ENCODE results near the gene TUBG2. TPM values are rescaled to one million over a fixed set of nuclear protein-coding genes. Genes with fewer than 3 reads are reported as not detected.

The TUBG2 gene
- polyA plus RNA-seq, 1 of the 3 experiments (the other 2 are of a cell fraction), result 33.9 TPM

DNA sequence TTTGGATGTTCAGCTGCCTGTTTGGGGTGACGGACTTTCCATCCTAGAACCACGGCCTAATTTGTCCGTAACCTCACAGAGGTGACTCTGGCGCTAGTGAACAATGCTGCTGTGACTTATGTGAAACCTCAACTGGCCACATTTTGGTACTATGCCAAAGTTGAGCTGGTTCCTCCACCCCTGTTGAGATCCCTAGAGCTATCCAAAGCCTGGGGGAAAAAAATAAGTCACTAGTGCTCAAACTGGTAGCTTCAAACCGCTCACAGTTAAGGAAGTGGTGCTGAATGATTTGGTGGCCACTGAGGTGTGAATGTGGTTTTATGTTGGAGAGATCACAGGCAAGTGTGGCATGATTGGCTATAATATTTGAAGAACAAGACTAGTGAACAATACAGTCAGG is 11.3 kb upstream of the TUBG2 start:
- no peaks in the 10 kb centered on the region for H3K27me3 ChIP-seq (ENCODE audit: insufficient read depth)
- no peak overlapping the region for H3K4me2 ChIP-seq
- H2AFZ ChIP-seq (ENCODE audit: low read depth), result no peak overlapping the region
- ChIA-PET CTCF (interaction anchor here (1.0 to 1.6 kb wide), 2 partner anchors 19 to 33 kb away, joined by 3 to 5 read pairs; no protein-coding TSS in a partner anchor), POLR2A (no interaction called here)
- no peaks in the 10 kb centered on the region for H3K4me1 ChIP-seq (ENCODE audit: control insufficient read depth in 1 of 2, insufficient read depth in 2 of 2, low read depth in 1 of 2, low read length in 1 of 2)
- 92% methylated on average over 5 of the region's 5 CpGs for WGBS (ENCODE audit: low lambda C conversion rate)
- no peak overlapping the region for H3K4me3 ChIP-seq (ENCODE audit: low read depth in 2 of 2, low read length in 1 of 2)
- H3K9me2 ChIP-seq, result no peaks in the 10 kb centered on the region
- no peaks in the 10 kb centered on the region for H4K20me1 ChIP-seq (ENCODE audit: insufficient read depth)
- H3F3A ChIP-seq (replicated peaks; ENCODE audit: insufficient read depth), result peaks cover 2% of the 10 kb centered on the region
- no peak overlapping the region for H3K27ac ChIP-seq (ENCODE audit: low read depth in 2 of 2, low read length in 1 of 2)
- DNase-seq, result no peak
- H3K36me3 ChIP-seq (replicated peaks in 1 of 2; ENCODE audit: control insufficient read depth in 1 of 2, insufficient read depth in 2 of 2, low read length in 1 of 2), result no peaks in the 10 kb centered on the region
- H3K79me2 ChIP-seq (ENCODE audit: insufficient read depth), result no peaks in the 10 kb centered on the region
- TF ChIP-seq SIN3A (IDR thresholded peaks at IDR 0.05; ENCODE audit: borderline replicate concordance, low read depth, low read length), result no peak
- no peak for TF ChIP-seq RFX5 (IDR thresholded peaks at IDR 0.05; ENCODE audit: low read length)
- no peak for TF ChIP-seq TEAD4 (IDR thresholded peaks at IDR 0.05; ENCODE audit: borderline replicate concordance, insufficient read depth)
- no peak for TF ChIP-seq POLR2AphosphoS5 (IDR thresholded peaks at IDR 0.05; ENCODE audit: low read depth, low read length)
- TF ChIP-seq, protein P1, sequence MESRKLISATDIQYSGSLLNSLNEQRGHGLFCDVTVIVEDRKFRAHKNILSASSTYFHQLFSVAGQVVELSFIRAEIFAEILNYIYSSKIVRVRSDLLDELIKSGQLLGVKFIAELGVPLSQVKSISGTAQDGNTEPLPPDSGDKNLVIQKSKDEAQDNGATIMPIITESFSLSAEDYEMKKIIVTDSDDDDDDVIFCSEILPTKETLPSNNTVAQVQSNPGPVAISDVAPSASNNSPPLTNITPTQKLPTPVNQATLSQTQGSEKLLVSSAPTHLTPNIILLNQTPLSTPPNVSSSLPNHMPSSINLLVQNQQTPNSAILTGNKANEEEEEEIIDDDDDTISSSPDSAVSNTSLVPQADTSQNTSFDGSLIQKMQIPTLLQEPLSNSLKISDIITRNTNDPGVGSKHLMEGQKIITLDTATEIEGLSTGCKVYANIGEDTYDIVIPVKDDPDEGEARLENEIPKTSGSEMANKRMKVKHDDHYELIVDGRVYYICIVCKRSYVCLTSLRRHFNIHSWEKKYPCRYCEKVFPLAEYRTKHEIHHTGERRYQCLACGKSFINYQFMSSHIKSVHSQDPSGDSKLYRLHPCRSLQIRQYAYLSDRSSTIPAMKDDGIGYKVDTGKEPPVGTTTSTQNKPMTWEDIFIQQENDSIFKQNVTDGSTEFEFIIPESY (IDR thresholded peaks at IDR 0.05; ENCODE audit: borderline replicate concordance, low read depth), result no peak
- TF ChIP-seq FOXM1 (IDR thresholded peaks at IDR 0.05; ENCODE audit: low read depth), result no peak
- TF ChIP-seq, protein P2, sequence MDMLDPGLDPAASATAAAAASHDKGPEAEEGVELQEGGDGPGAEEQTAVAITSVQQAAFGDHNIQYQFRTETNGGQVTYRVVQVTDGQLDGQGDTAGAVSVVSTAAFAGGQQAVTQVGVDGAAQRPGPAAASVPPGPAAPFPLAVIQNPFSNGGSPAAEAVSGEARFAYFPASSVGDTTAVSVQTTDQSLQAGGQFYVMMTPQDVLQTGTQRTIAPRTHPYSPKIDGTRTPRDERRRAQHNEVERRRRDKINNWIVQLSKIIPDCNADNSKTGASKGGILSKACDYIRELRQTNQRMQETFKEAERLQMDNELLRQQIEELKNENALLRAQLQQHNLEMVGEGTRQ (IDR thresholded peaks at IDR 0.05; ENCODE audit: borderline replicate concordance, low read depth, low read length), result no peak
- TF ChIP-seq CHD2 (IDR thresholded peaks at IDR 0.05; ENCODE audit: low read length, partially characterized antibody), result no peak
- no peak for TF ChIP-seq EZH2phosphoT487 (IDR thresholded peaks at IDR 0.05; ENCODE audit: borderline replicate concordance, low read depth)
- no peak for TF ChIP-seq FOXJ3 (CRISPR knock-in tag; IDR thresholded peaks at IDR 0.05)
- no peak for TF ChIP-seq GABPA (IDR thresholded peaks at IDR 0.05; ENCODE audit: low read depth)
- no peak for TF ChIP-seq USF1 (IDR thresholded peaks at IDR 0.05; ENCODE audit: borderline replicate concordance, low read depth)
- TF ChIP-seq NFIC (IDR thresholded peaks at IDR 0.05; ENCODE audit: borderline replicate concordance), result no peak
- no peak for TF ChIP-seq PBX3 (IDR thresholded peaks at IDR 0.05)
- TF ChIP-seq ELF1 (IDR thresholded peaks at IDR 0.05), result no peak
- H3K9me3 ChIP-seq, result no peaks in the 10 kb centered on the region
- no peak overlapping the region for H3K9ac ChIP-seq

Data from SK-N-SH (cell line).